ENCODE measurements around the gene CLN3.
"Not testable (repeated sequence)": the region's sequence is repeated elsewhere in the genome, so short reads cannot be mapped to it uniquely, and the experiment has no call there.

CLN3 gene

GRCh38 chr16:28494121-28494851 lies 2.4 kb upstream of the CLN3 start, which contains the start of gene APOBR:
APOBR (plus strand) TSS chr16:28494643; CDS start chr16:28494682, 39 bp downstream.
- DNase-seq, result no peak

DNA sequence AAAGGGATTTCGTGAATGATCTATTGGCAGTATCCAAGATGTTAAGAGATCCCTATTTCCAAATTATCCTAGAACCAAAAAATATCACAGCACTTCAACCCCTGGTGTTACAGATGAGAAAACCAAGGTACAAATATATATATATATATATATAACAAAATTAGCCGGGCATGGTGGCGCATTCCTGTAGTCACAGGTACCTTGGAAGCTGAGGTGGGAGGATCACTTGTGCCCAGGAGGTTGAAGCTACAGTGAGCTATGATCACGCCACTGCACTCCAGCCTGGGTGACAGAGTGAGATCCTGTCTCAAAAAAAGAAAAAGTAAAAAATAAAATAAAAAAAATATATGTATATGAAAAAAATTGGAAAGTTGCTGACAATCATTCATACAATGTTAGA lies 637 bp upstream of the CLN3 start:
- DNase-seq, result no peak

GRCh38 chr16:28491230-28491969 lies 474 bp downstream of the CLN3 start:
- no peak for DNase-seq

DNA sequence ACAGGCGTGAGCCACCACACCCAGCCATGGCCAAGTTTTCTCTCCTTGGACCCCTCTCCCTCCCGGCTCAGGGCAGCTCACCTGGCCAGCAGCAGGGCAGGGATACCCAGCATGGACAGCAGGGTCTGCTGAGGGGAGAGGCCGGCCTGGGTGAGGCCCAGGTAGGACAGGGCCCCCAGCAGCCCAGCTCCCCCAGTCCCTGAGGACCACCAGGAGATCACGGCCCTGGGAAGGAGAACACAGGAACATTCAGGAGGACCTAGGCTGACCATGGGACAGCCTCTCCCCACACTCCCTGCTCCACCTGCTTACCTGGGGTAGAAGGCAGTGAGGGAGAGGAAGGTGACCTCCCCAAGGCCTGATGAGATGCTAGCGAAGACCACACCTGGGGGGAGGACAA lies 5.6 kb downstream of the CLN3 start:
- DNase-seq, result no peak

- not testable (repeated sequence) for DNase-seq
Measured at GRCh38 chr16:28483361-28483760, 8.5 kb downstream of the CLN3 start.

DNA sequence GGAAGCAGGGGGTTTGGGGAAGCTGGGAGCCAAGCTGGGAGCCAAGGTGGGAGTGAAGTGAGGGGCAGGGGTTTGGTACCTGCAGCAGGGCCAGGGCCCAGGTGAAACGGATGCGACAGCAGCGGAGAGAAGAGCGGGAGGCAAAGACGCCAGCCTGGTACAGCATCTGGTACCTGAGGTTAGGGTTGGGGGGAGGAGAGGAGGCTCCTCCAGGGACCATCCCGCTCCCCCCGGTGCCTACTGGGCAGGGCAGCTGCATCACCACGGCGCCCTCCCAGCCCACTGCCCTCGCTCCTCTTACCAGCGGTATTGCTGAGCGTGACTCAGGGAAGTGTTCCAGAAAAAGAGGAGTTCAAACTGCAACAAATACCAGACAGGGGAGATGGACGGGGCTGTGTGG lies 9.8 kb downstream of the CLN3 start:
- DNase-seq, result no peak

- DNase-seq, result no peak
Measured at GRCh38 chr16:28478506-28479180, 13.2 kb downstream of the CLN3 start.

- no peak for DNase-seq
Measured at GRCh38 chr16:28477311-28477920, 14.5 kb downstream of the CLN3 start.

DNA sequence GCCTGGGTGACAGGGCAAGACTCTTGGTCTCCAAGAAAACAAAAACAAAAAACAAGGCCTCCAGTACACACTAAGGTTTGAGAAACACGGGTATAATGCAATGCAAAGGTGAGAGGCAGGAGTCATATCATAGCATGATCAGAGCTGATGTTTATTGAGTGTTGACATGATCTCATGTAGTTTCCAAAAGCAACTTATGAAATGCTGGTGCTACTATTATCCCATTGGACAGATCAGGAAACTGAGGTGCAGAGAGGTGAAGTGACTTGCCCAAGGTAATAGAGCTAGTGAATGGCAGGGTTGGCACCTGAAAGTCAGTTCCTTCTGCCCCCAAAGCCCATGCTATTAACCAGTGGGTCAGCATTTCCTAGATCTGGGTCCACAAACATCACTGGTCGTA lies 16.7 kb downstream of the CLN3 start:
- DNase-seq, result no peak

DNA sequence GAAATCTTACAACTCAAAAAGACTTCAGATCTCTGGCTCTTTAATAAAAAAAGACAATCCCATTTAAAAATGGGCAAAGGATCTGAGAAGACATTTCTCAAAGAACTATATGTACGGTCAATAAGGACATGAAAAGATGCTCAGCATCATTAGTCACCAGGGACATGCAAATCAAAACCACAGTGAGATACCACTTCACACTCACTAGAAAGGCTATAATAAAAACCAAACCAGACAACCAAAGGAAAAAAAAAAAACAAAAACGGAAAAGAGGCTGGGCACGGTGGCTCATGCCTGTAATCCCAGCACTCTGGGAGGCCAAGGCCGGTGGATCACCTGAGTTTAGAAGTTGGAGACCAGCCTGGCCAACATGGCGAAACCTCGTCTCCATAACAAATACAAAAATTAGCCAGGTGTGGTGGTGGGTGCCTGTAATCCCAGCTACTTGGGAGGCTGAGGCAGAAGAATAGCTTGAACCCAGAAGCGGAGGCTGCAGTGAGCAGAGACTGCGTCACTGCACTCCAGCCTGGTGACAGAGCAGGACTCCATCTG lies 18.1 kb downstream of the CLN3 start:
- DNase-seq, result no peak

GRCh38 chr16:28447081-28447480 lies 44.8 kb downstream of the CLN3 start:
- DNase-seq, result not testable (repeated sequence)

- DNase-seq, result not testable (repeated sequence)
Measured at GRCh38 chr16:28446388-28446787, 45.5 kb downstream of the CLN3 start.

DNA sequence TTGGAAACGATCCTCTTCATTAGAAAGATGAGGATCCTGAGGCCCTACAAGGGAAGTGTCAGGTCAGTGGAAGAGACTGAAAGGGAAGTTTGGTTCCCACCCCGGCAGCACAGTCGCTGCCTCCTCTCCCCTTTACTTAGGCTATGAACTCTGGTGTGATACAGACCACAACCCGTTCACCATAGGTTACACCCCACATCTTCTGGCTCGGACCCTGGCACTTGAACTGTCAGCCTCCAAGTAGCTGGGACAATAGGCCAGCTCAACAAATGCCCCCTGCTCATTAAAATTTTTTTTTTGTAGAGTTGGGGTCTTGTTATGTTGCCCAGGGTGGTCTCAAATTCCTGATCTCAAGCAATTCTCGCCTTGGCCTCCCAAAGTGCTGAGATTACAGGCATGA lies 47.9 kb downstream of the CLN3 start:
- not testable (repeated sequence) for DNase-seq

GRCh38 chr16:28438899-28439298 lies 53.0 kb downstream of the CLN3 start:
- DNase-seq, result not testable (repeated sequence)

- not testable (repeated sequence) for DNase-seq
Measured at GRCh38 chr16:28435340-28435739, 56.5 kb downstream of the CLN3 start.
